22Rv1 (cell line): ENCODE data around the gene PDE4DIP.
"Not testable (repeated sequence)": the region's sequence is repeated elsewhere in the genome, so short reads cannot be mapped to it uniquely, and the experiment has no call there.

ENCODE experiments used
- H3K27ac ChIP-seq: fragments of 450-650 bp; 2 replicates; pipeline ENCODE4 v1.5.1; 2017

The PDE4DIP gene

GRCh38 chr1:148844220-148844619 is at the start of gene PDE4DIP:
Gene PDE4DIP, plus strand, starts transcription at chr1:148844428. Its CDS starts 347 bp downstream, at chr1:148844775.
- H3K27ac ChIP-seq: not testable (repeated sequence)

- not testable (repeated sequence) for H3K27ac ChIP-seq
These were observed 35.8 kb upstream of the PDE4DIP start for GRCh38 chr1:148808268-148808928.

- H3K27ac ChIP-seq: not testable (repeated sequence)
These were observed 35.3 kb upstream of the PDE4DIP start for GRCh38 chr1:148808929-148809283.

GRCh38 chr1:148822180-148822579 is 22.0 kb upstream of the PDE4DIP start:
- not testable (repeated sequence) for H3K27ac ChIP-seq

GRCh38 chr1:148823822-148824221 is 20.4 kb upstream of the PDE4DIP start:
- H3K27ac ChIP-seq: not testable (repeated sequence)

GRCh38 chr1:148825029-148825428 is 19.2 kb upstream of the PDE4DIP start:
- H3K27ac ChIP-seq: not testable (repeated sequence)

GRCh38 chr1:148828531-148828930 is 15.7 kb upstream of the PDE4DIP start:
- not testable (repeated sequence) for H3K27ac ChIP-seq

GRCh38 chr1:148828962-148829361 is 15.3 kb upstream of the PDE4DIP start:
- not testable (repeated sequence) for H3K27ac ChIP-seq

GRCh38 chr1:148829365-148829764 is 14.9 kb upstream of the PDE4DIP start:
- not testable (repeated sequence) for H3K27ac ChIP-seq

GRCh38 chr1:148841262-148841661 is 3.0 kb upstream of the PDE4DIP start:
- H3K27ac ChIP-seq: not testable (repeated sequence)

GRCh38 chr1:148844651-148845050 is 423 bp downstream of the PDE4DIP start:
- H3K27ac ChIP-seq: not testable (repeated sequence)

GRCh38 chr1:148845068-148845467 is 840 bp downstream of the PDE4DIP start:
- not testable (repeated sequence) for H3K27ac ChIP-seq

GRCh38 chr1:148850347-148850746 is 6.1 kb downstream of the PDE4DIP start:
- H3K27ac ChIP-seq: not testable (repeated sequence)

GRCh38 chr1:148850840-148851239 is 6.6 kb downstream of the PDE4DIP start:
- not testable (repeated sequence) for H3K27ac ChIP-seq

GRCh38 chr1:148851684-148852083 is 7.5 kb downstream of the PDE4DIP start:
- not testable (repeated sequence) for H3K27ac ChIP-seq

GRCh38 chr1:148853363-148853762 is 9.1 kb downstream of the PDE4DIP start:
- not testable (repeated sequence) for H3K27ac ChIP-seq

- H3K27ac ChIP-seq: not testable (repeated sequence)
These were observed 9.8 kb downstream of the PDE4DIP start for GRCh38 chr1:148854063-148854462.

- not testable (repeated sequence) for H3K27ac ChIP-seq
These were observed 11.1 kb downstream of the PDE4DIP start for GRCh38 chr1:148855367-148855766.

GRCh38 chr1:148860049-148860448 is 15.8 kb downstream of the PDE4DIP start:
- not testable (repeated sequence) for H3K27ac ChIP-seq

- H3K27ac ChIP-seq: not testable (repeated sequence)
These were observed 16.5 kb downstream of the PDE4DIP start for GRCh38 chr1:148860579-148861259.

GRCh38 chr1:148862590-148862989 is 18.4 kb downstream of the PDE4DIP start:
- not testable (repeated sequence) for H3K27ac ChIP-seq

GRCh38 chr1:148868924-148869633 is 24.9 kb downstream of the PDE4DIP start:
- not testable (repeated sequence) for H3K27ac ChIP-seq

GRCh38 chr1:148869634-148869961 is 25.4 kb downstream of the PDE4DIP start:
- H3K27ac ChIP-seq: not testable (repeated sequence)
